GM18951 (cell line): Measurements from ENCODE around the gene OSBPL6.
"Not testable (repeated sequence)": the region's sequence is repeated elsewhere in the genome, so short reads cannot be mapped to it uniquely, and the experiment has no call there.

ENCODE experiments used
- POLR2A ChIP-seq: IDR thresholded peaks from 4 replicates; pipeline ENCODE4 v1.6.1; 2011; ENCODE audit warnings: mild to moderate bottlenecking; ENCODE audit not compliant: insufficient read length, insufficient read depth; ENCODE audit errors: extremely low read depth
- in situ Hi-C: fragments of 300-500 bp; cut with MboI; formaldehyde crosslinking; loops from one replicate; pipeline ENCODE4 v1.12.0; 2022; ENCODE audit warnings: low sequenced_read_pairs, mixed read lengths, inconsistent platforms; ENCODE audit not compliant: unreplicated experiment

OSBPL6 gene

GRCh38 chr2:178304333-178304732 is 110.0 kb downstream of the OSBPL6 start:
- TF ChIP-seq POLR2A: no peak
- in situ Hi-C loops: no loop called here

GRCh38 chr2:178306352-178307073 is 112.2 kb downstream of the OSBPL6 start:
- TF ChIP-seq POLR2A: no peak
- in situ Hi-C loops: no loop called here

- TF ChIP-seq POLR2A: no peak
- in situ Hi-C loops: no loop called here
Measured at GRCh38 chr2:178307650-178308049, 113.3 kb downstream of the OSBPL6 start.

GRCh38 chr2:178309541-178309940 is 115.2 kb downstream of the OSBPL6 start:
- no peak for TF ChIP-seq POLR2A
- in situ Hi-C loops: no loop called here

DNA sequence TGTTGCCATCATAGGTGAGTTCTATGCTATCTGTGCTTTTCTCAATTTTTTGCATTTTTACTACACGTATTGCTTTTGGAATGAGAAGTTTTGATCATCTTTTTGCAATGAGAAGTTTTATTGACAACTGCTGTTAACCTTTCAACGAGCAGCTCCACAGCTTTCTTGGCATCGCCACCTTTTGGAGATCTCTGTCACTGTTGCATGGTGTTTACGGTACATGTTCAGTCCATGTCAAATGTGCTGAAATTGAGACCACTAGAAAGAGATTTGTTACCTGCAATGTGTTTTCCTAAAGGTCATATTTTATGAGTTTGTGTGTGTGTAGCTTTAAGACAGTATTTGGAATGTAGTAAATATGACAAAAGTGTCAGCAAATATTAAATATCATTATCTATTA is 120.8 kb downstream of the OSBPL6 start:
- no peak for TF ChIP-seq POLR2A
- in situ Hi-C loops: no loop called here

GRCh38 chr2:178315488-178315948 is 121.2 kb downstream of the OSBPL6 start:
- in situ Hi-C loops: no loop called here
- TF ChIP-seq POLR2A: no peak

DNA sequence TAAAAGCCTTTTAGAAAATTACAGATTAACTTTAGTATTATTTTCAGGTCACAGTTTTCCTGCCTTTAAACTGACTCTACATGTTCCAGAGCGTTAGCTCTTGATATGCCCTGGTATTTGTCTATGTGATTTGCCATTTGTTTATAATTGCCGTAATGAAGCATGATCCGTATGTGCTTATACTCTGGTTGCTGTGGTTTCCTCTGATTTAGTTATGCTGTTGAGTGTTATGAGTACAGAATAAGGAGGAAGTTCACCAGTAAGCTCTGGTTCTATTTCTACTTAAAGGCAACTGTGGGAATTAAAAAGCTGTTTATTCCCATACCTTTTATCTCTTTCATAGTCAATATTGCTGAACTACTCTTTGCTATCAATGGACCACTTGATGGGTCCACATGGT is 123.5 kb downstream of the OSBPL6 start:
- TF ChIP-seq POLR2A: no peak
- in situ Hi-C loops: no loop called here

DNA sequence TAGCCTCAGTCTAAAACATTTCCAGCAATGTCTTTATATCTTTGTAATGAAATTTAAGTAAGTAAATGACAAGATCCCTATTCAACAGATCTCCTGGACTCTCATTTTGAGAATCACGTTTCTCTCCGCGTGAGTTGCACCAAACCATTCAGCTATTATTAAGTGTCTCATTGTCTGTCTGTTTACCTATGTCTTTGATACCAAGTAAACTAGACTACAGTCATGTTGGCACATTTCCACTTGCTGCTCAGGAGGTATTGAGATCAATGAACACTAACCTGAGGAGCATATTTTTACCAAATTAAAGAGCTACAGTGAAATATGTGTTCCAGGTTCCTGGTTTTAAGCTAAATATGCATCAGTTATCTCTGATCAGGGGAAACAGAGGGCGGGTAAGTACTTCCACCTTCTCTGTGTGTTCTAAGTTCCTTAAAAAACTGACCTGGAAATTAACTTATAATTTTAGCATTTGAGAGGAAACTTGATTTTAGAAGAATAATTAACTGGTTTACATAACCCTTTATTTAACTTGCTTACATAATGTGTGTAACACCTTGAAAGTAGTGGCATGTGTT is 125.8 kb downstream of the OSBPL6 start:
- in situ Hi-C loops: no loop called here
- no peak for TF ChIP-seq POLR2A

DNA sequence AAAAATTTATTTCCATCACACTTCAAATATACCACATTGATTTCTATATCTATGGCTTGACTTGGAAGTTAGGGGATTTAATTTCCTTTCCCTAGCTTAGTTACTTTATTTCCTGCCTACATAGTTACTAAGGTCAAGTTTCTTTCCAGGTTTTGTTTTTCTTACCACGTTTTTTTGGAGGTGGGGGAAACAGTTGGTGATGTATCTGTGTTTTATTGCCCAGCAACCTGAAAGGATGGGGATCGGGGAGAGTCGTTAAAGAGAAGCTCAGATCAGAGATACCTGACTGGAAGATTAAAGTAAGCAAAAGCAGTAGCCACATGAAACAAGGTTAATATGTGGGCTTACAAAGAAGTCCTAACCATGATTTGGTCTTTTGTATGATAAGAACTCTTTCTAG is 127.8 kb downstream of the OSBPL6 start:
- TF ChIP-seq POLR2A: no peak
- in situ Hi-C loops: no loop called here

GRCh38 chr2:178323331-178323730 is 129.0 kb downstream of the OSBPL6 start:
- in situ Hi-C loops: not testable (repeated sequence)

DNA sequence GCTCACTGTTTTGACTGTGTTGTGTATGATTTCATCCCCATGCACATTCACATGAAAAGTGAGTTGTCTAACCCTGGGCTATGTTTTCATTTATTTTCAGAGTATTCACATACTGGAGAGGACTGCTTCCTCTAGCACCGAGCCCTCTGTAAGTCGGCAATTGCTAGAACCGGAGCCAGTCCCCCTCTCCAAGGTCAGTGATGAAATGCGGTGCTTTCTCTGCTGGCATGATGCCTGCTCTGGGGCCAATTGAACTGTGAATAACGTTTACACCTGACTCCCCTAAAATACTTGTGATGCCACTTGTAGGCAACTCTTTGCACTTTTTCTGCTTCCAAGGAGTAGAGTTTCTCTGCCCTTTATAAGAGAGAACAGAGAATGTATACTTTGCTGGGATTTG is 129.8 kb downstream of the OSBPL6 start:
- in situ Hi-C loops: no loop called here
- TF ChIP-seq POLR2A: no peak

DNA sequence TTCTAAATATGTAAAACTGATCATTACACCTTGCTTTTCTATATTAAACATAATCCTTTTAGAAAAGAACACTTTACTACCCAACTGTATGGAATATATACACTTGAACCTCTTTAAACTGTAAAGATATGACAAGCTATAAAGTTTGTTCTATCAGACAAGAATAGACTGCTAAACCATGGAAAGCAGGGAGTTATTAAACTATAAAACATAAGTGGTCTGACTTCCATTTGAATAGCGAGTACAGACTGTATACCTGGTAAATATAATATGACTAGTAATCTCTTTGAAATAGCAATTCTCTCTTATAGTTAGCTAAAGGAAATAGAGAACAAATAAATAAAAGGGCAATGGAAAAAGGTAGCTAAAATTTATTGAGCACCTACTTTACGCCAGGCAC is 131.0 kb downstream of the OSBPL6 start:
- in situ Hi-C loops: no loop called here
- TF ChIP-seq POLR2A: no peak

- TF ChIP-seq POLR2A: no peak
- in situ Hi-C loops: no loop called here
Measured at GRCh38 chr2:178327516-178327915, 133.2 kb downstream of the OSBPL6 start.

GRCh38 chr2:178328037-178328436 is 133.7 kb downstream of the OSBPL6 start:
- in situ Hi-C loops: no loop called here
- no peak for TF ChIP-seq POLR2A
